Measurements from ENCODE around the gene SLC26A3.

SLC26A3 gene

DNA sequence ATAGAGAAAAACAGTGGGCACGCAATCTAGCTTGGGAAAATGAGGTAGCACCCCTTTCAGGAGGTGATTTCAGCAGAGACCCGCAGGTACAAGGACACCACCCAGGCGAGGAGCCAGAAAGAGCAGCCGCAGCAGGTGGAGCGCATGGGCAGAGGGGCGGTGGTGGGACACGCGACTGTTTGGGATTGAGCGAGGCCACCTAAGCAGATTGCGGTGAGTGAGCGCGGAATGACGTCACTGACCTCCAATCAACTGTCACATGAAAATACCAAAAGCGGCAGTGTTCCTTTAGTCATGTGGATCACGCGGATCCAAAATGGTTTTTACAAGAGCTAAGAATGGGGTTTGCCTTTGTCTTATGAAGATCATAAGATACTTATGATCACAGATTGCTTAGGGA, 40.2 kb upstream of the SLC26A3 start:
- TF ChIP-seq, protein P1, sequence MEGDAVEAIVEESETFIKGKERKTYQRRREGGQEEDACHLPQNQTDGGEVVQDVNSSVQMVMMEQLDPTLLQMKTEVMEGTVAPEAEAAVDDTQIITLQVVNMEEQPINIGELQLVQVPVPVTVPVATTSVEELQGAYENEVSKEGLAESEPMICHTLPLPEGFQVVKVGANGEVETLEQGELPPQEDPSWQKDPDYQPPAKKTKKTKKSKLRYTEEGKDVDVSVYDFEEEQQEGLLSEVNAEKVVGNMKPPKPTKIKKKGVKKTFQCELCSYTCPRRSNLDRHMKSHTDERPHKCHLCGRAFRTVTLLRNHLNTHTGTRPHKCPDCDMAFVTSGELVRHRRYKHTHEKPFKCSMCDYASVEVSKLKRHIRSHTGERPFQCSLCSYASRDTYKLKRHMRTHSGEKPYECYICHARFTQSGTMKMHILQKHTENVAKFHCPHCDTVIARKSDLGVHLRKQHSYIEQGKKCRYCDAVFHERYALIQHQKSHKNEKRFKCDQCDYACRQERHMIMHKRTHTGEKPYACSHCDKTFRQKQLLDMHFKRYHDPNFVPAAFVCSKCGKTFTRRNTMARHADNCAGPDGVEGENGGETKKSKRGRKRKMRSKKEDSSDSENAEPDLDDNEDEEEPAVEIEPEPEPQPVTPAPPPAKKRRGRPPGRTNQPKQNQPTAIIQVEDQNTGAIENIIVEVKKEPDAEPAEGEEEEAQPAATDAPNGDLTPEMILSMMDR (IDR thresholded peaks at IDR 0.05; ENCODE audit: low read depth, low read length): no peak
- Histone ChIP-seq H3K36me3 (no peaks in the 10 kb centered on the region), H3K27ac (no peak overlapping the region), H3K9me3 (ENCODE audit: severe bottlenecking) (no peaks in the 10 kb centered on the region), H3K4me3 (ENCODE audit: low read depth, low read length) (no peak overlapping the region), H3K27me3 (ENCODE audit: insufficient read depth, low read depth, severe bottlenecking) (no peaks in the 10 kb centered on the region)
- no peak for DNase-seq

DNA sequence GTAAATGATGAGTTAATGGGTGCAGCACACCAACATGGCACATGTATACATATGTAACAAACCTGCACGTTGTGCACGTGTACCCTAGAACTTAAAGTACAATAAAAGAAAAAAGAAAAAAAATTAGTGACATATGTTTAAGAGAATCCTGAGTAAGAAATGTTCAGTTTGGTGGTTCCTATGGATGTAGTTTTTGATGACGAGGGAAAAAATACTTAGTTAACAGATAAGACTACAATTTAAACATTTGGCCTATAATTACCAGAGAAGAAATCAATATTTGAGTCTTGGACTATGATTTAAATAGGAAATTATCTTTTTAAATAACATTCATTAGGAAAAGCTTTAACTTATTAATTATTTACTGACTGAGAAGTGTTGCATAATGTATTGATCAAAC, 39.2 kb upstream of the SLC26A3 start:
- H3K27ac ChIP-seq: no peak overlapping the region
- DNase-seq: no peak
- no peaks in the 10 kb centered on the region for H3K36me3 ChIP-seq
- H3K4me3 ChIP-seq (ENCODE audit: low read depth, low read length): no peak overlapping the region
- H3K9me3 ChIP-seq (ENCODE audit: severe bottlenecking): no peaks in the 10 kb centered on the region
- TF ChIP-seq, protein P1 (IDR thresholded peaks at IDR 0.05; ENCODE audit: low read depth, low read length): no peak
- H3K27me3 ChIP-seq (ENCODE audit: insufficient read depth, low read depth, severe bottlenecking): no peaks in the 10 kb centered on the region

DNA sequence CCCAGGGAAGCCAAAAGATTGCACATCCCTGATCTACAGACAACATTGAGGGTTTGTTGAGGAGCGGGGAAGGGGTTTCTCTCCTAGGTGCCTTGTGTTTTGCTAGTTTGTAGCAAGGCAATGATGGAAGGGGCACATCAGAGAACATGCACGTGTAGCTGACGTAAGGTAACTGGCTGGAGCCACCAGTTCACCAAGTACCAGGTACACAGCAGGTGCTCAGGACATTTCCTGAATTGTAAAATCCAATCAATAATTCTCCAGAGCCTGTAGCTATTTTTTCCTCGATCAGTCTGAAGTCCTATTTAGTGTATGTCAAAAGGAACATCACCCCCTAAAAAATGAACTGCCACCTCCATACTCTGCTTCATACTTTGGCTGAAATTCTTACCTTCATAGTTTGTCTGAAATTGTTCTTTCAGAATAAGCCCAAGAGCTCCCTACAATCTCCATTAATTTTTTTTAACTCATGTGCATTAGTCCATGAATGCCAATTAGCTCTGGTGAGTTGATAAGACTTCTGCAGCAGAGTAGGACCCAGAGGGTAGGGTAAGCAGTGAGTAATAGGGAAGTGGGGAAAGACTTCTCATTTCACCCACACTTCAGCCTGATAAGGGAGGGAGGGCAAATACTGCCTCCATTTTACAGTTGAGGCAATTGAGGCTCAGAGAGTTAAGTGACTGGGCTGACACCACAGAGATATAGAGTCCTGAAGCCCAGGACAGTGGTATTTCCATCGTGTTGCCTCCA, 36.0 kb upstream of the SLC26A3 start:
- TF ChIP-seq, protein P1 (IDR thresholded peaks at IDR 0.05; ENCODE audit: low read depth, low read length): no peak
- no peak for DNase-seq
- no peaks in the 10 kb centered on the region for H3K9me3 ChIP-seq (ENCODE audit: severe bottlenecking)
- H3K36me3 ChIP-seq: no peaks in the 10 kb centered on the region
- H3K4me3 ChIP-seq (ENCODE audit: low read depth, low read length): no peak overlapping the region
- H3K27me3 ChIP-seq (ENCODE audit: insufficient read depth, low read depth, severe bottlenecking): no peaks in the 10 kb centered on the region
- H3K27ac ChIP-seq: no peak overlapping the region

DNA sequence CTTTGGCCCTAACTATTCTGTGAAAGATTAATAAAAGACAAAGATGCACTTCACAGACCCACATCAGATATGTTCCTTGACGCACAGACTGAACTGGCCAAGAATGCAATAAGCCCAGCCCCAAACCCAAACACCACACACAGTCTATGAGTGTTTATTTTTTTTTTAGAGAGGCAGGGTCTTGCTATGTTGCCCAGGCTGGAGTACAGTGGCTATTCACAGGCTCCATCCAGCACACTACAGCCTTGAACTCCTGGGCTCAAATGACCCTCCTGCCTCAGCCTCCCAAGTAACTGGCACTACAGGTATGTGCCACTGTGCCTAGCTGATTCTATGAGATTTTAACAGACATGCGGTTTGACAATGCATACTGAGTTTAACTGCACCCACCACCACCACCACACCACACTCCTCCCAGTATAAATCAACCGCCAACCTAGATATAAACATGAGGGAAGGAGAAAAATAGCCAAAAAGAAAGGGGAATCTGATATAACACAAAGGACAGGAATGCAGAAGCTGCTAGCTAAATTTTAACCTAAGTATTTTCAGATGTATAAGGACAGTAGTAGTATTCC, 35.1 kb upstream of the SLC26A3 start:
- H3K27me3 ChIP-seq (ENCODE audit: insufficient read depth, low read depth, severe bottlenecking): no peaks in the 10 kb centered on the region
- no peaks in the 10 kb centered on the region for H3K36me3 ChIP-seq
- TF ChIP-seq, protein P1 (IDR thresholded peaks at IDR 0.05; ENCODE audit: low read depth, low read length): no peak
- DNase-seq: no peak
- no peaks in the 10 kb centered on the region for H3K9me3 ChIP-seq (ENCODE audit: severe bottlenecking)
- no peak overlapping the region for H3K4me3 ChIP-seq (ENCODE audit: low read depth, low read length)
- no peak overlapping the region for H3K27ac ChIP-seq

DNA sequence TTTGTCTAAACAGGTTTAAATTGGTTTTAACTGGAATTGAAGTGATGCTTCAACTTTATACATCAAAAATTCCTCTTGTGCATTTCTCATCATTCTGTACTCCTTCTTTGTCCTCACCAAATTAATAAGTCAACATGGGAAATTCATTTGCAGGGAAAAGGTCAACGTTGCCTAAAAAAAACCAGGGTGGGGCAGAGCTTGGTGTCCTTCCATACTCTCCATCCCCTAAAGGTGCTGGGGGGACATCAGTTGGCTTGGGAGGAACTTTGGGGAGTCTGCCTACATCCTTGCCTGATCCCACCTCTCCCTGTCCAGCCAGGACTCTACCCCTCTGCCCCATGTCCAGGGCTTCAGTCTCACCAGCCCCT, 34.1 kb upstream of the SLC26A3 start:
- H3K4me3 ChIP-seq (ENCODE audit: low read depth, low read length): no peak overlapping the region
- H3K27me3 ChIP-seq (ENCODE audit: insufficient read depth, low read depth, severe bottlenecking): no peaks in the 10 kb centered on the region
- H3K27ac ChIP-seq: no peak overlapping the region
- H3K9me3 ChIP-seq (ENCODE audit: severe bottlenecking): no peaks in the 10 kb centered on the region
- DNase-seq: no peak
- H3K36me3 ChIP-seq: no peaks in the 10 kb centered on the region
- TF ChIP-seq, protein P1 (IDR thresholded peaks at IDR 0.05; ENCODE audit: low read depth, low read length): no peak

All from WERI-Rb-1 (cell line).